HepG2 (cell line): ENCODE data around the gene PIP4K2B. TPM values are rescaled to one million over a fixed set of nuclear protein-coding genes. Genes with fewer than 3 reads are reported as not detected.
A peak's percentile ranks its signal among the peaks of the same experiment; 100 is the strongest.

Experiments
- NCOA5 ChIP-seq: sonication (generic); formaldehyde crosslinking; IDR thresholded peaks from 2 replicates; pipeline ENCODE4 v1.4.0; 2020; ENCODE audit warnings: missing genetic modification reagents
- NPAS2 ChIP-seq: sonication (generic); formaldehyde crosslinking; IDR thresholded peaks from 2 replicates; pipeline ENCODE4 v1.8.0; 2022; ENCODE audit warnings: mild to moderate bottlenecking, missing genetic modification reagents, borderline replicate concordance
- RFXANK ChIP-seq: IDR thresholded peaks from 2 replicates; pipeline ENCODE4 v1.6.1; 2016
- SMAD3 ChIP-seq: sonication (generic); formaldehyde crosslinking; IDR thresholded peaks from 2 replicates; pipeline ENCODE4 v1.4.0; 2020; ENCODE audit warnings: missing genetic modification reagents
- SMYD3 ChIP-seq: sonication (generic); formaldehyde crosslinking; IDR thresholded peaks from 2 replicates; pipeline ENCODE4 v1.8.1; 2023; ENCODE audit warnings: mild to moderate bottlenecking, missing genetic modification reagents
- SRSF1 ChIP-seq: fragments of 200-400 bp; formaldehyde crosslinking; optimal IDR thresholded peaks from 2 replicates; pipeline ENCODE3; 2017; ENCODE audit warnings: mild to moderate bottlenecking, low read depth, low read length, moderate library complexity
- ZC3H13 ChIP-seq: sonication (generic); formaldehyde crosslinking; IDR thresholded peaks from 2 replicates; pipeline ENCODE4 v1.8.1; 2023; ENCODE audit warnings: mild to moderate bottlenecking, missing genetic modification reagents, moderate library complexity
- ZNF569 ChIP-seq: sonication (generic); formaldehyde crosslinking; IDR thresholded peaks from 2 replicates; pipeline ENCODE4 v1.5.0; 2020; ENCODE audit warnings: mild to moderate bottlenecking, missing genetic modification reagents, moderate library complexity, borderline replicate concordance
- polyA plus RNA-seq, 8 experiments: library from polyadenylated mRNA; depleted of rRNA in 3 of 8; stranded (reverse) in 7 of 8; unstranded in 1 of 8; fragments of >200 nt; fragmentation: Illumina TruSeq in 4 of 8; extraction: Trizol in 4 of 8; gene quantifications; 2 replicates each; pipeline versions ENCODE4 v1.2.1 to v1.2.3, GENCODE V29; 2011 to 2016; ENCODE audit warnings: low read depth in 4 of 8, missing spikeins in 1 of 8, mixed read lengths in 1 of 8; ENCODE audit not compliant: insufficient read depth in 1 of 8
- total RNA-seq, 5 experiments: library from RNA; depleted of rRNA; stranded (reverse); fragments of >200 nt; fragmentation: Illumina TruSeq; extraction: Trizol; gene quantifications; 2 replicates each; pipeline ENCODE4 v1.2.3, GENCODE V29; 2016; ENCODE audit warnings: low read depth in 1 of 5
- TF ChIP-seq, protein P1 (sequence below): sonication (generic); formaldehyde crosslinking; IDR thresholded peaks from 2 replicates; pipeline ENCODE4 v1.4.0; 2020; ENCODE audit warnings: missing genetic modification reagents, borderline replicate concordance
- TF ChIP-seq, protein P2 (sequence below): sonication (generic); formaldehyde crosslinking; IDR thresholded peaks from 2 replicates; pipeline ENCODE4 v1.4.0; 2020; ENCODE audit warnings: missing genetic modification reagents
- TF ChIP-seq, protein P3 (sequence below): sonication (generic); formaldehyde crosslinking; IDR thresholded peaks from 2 replicates; pipeline ENCODE4 v1.5.0; 2020; ENCODE audit warnings: mild to moderate bottlenecking, missing genetic modification reagents
- TF ChIP-seq, protein P4 (sequence below): sonication (generic); formaldehyde crosslinking; IDR thresholded peaks from 2 replicates; pipeline ENCODE4 v1.4.0; 2020; ENCODE audit warnings: mild to moderate bottlenecking, missing genetic modification reagents, borderline replicate concordance
- TF ChIP-seq, protein P5 (sequence below): sonication (generic); formaldehyde crosslinking; IDR thresholded peaks from 2 replicates; pipeline ENCODE4 v1.4.0; 2020; ENCODE audit warnings: missing genetic modification reagents

PIP4K2B gene
- total and polyA plus RNA-seq, 2 of the 13 experiments (the other 11 are each of a cell fraction or from before 2014, with no cell fraction given) = 20.4 to 54.0 TPM

GRCh38 chr17:38749223-38750043, 49.9 kb downstream of the PIP4K2B start (continued):
- TF ChIP-seq, protein P1, sequence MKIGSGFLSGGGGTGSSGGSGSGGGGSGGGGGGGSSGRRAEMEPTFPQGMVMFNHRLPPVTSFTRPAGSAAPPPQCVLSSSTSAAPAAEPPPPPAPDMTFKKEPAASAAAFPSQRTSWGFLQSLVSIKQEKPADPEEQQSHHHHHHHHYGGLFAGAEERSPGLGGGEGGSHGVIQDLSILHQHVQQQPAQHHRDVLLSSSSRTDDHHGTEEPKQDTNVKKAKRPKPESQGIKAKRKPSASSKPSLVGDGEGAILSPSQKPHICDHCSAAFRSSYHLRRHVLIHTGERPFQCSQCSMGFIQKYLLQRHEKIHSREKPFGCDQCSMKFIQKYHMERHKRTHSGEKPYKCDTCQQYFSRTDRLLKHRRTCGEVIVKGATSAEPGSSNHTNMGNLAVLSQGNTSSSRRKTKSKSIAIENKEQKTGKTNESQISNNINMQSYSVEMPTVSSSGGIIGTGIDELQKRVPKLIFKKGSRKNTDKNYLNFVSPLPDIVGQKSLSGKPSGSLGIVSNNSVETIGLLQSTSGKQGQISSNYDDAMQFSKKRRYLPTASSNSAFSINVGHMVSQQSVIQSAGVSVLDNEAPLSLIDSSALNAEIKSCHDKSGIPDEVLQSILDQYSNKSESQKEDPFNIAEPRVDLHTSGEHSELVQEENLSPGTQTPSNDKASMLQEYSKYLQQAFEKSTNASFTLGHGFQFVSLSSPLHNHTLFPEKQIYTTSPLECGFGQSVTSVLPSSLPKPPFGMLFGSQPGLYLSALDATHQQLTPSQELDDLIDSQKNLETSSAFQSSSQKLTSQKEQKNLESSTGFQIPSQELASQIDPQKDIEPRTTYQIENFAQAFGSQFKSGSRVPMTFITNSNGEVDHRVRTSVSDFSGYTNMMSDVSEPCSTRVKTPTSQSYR (CRISPR knock-in tag) = no peak; the same call in 1 of the 2 replicates
- TF ChIP-seq, protein P2, sequence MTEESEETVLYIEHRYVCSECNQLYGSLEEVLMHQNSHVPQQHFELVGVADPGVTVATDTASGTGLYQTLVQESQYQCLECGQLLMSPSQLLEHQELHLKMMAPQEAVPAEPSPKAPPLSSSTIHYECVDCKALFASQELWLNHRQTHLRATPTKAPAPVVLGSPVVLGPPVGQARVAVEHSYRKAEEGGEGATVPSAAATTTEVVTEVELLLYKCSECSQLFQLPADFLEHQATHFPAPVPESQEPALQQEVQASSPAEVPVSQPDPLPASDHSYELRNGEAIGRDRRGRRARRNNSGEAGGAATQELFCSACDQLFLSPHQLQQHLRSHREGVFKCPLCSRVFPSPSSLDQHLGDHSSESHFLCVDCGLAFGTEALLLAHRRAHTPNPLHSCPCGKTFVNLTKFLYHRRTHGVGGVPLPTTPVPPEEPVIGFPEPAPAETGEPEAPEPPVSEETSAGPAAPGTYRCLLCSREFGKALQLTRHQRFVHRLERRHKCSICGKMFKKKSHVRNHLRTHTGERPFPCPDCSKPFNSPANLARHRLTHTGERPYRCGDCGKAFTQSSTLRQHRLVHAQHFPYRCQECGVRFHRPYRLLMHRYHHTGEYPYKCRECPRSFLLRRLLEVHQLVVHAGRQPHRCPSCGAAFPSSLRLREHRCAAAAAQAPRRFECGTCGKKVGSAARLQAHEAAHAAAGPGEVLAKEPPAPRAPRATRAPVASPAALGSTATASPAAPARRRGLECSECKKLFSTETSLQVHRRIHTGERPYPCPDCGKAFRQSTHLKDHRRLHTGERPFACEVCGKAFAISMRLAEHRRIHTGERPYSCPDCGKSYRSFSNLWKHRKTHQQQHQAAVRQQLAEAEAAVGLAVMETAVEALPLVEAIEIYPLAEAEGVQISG (CRISPR knock-in tag) = peak; percentile 95
- TF ChIP-seq, protein P3, sequence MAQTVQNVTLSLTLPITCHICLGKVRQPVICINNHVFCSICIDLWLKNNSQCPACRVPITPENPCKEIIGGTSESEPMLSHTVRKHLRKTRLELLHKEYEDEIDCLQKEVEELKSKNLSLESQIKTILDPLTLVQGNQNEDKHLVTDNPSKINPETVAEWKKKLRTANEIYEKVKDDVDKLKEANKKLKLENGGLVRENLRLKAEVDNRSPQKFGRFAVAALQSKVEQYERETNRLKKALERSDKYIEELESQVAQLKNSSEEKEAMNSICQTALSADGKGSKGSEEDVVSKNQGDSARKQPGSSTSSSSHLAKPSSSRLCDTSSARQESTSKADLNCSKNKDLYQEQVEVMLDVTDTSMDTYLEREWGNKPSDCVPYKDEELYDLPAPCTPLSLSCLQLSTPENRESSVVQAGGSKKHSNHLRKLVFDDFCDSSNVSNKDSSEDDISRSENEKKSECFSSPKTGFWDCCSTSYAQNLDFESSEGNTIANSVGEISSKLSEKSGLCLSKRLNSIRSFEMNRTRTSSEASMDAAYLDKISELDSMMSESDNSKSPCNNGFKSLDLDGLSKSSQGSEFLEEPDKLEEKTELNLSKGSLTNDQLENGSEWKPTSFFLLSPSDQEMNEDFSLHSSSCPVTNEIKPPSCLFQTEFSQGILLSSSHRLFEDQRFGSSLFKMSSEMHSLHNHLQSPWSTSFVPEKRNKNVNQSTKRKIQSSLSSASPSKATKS (CRISPR knock-in tag) = no peak
- TF ChIP-seq ZNF569 (CRISPR knock-in tag) (no peak), SMYD3 (CRISPR knock-in tag) (peak; percentile 47; the same call in 1 of the 2 replicates), NPAS2 (CRISPR knock-in tag) (no peak), SRSF1 (peak; percentile 44), NCOA5 (CRISPR knock-in tag) (no peak), RFXANK (CRISPR knock-in tag) (no peak; the same call in 1 of the 2 replicates), ZC3H13 (CRISPR knock-in tag) (peak; percentile 92), SMAD3 (no peak; the same call in 1 of the 2 replicates)
- TF ChIP-seq, protein P4, sequence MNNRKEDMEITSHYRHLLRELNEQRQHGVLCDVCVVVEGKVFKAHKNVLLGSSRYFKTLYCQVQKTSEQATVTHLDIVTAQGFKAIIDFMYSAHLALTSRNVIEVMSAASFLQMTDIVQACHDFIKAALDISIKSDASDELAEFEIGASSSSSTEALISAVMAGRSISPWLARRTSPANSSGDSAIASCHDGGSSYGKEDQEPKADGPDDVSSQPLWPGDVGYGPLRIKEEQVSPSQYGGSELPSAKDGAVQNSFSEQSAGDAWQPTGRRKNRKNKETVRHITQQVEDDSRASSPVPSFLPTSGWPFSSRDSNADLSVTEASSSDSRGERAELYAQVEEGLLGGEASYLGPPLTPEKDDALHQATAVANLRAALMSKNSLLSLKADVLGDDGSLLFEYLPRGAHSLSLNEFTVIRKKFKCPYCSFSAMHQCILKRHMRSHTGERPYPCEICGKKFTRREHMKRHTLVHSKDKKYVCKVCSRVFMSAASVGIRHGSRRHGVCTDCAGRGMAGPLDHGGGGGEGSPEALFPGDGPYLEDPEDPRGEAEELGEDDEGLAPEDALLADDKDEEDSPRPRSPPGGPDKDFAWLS (CRISPR knock-in tag) = 0 out of 2 replicates have a peak, but pooled peaks have one; percentile 14
- TF ChIP-seq, protein P5, sequence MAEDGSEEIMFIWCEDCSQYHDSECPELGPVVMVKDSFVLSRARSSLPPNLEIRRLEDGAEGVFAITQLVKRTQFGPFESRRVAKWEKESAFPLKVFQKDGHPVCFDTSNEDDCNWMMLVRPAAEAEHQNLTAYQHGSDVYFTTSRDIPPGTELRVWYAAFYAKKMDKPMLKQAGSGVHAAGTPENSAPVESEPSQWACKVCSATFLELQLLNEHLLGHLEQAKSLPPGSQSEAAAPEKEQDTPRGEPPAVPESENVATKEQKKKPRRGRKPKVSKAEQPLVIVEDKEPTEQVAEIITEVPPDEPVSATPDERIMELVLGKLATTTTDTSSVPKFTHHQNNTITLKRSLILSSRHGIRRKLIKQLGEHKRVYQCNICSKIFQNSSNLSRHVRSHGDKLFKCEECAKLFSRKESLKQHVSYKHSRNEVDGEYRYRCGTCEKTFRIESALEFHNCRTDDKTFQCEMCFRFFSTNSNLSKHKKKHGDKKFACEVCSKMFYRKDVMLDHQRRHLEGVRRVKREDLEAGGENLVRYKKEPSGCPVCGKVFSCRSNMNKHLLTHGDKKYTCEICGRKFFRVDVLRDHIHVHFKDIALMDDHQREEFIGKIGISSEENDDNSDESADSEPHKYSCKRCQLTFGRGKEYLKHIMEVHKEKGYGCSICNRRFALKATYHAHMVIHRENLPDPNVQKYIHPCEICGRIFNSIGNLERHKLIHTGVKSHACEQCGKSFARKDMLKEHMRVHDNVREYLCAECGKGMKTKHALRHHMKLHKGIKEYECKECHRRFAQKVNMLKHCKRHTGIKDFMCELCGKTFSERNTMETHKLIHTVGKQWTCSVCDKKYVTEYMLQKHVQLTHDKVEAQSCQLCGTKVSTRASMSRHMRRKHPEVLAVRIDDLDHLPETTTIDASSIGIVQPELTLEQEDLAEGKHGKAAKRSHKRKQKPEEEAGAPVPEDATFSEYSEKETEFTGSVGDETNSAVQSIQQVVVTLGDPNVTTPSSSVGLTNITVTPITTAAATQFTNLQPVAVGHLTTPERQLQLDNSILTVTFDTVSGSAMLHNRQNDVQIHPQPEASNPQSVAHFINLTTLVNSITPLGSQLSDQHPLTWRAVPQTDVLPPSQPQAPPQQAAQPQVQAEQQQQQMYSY (CRISPR knock-in tag) = peak; percentile 81
